Neural progenitor cell (in vitro differentiated cells): ENCODE measurements around the gene DCUN1D3. TPM values are rescaled to one million over a fixed set of nuclear protein-coding genes. Genes with fewer than 3 reads are reported as not detected.
"Not testable (repeated sequence)": the region's sequence is repeated elsewhere in the genome, so short reads cannot be mapped to it uniquely, and the experiment has no call there.

Experiments
- DNase-seq: peaks from one replicate; pipeline ENCODE4 v3.0.0-alpha.2; 2016; ENCODE audit warnings: low spot score
- H2AFZ ChIP-seq: fragments of 200-600 bp; sonication (generic); replicated peaks from 2 replicates; pipeline ENCODE4 v1.6.1; 2016; ENCODE audit warnings: antibody characterized with exemption
- H3F3A ChIP-seq: fragments of 200-600 bp; sonication (generic); 2 replicates; pipeline ENCODE4 v1.6.1; 2016; ENCODE audit warnings: antibody characterized with exemption, low read depth
- H3K27ac ChIP-seq: fragments of 200-600 bp; sonication (generic); 2 replicates; pipeline ENCODE4 v1.5.1; 2016; ENCODE audit warnings: mild to moderate bottlenecking
- H3K27me3 ChIP-seq: fragments of 200-600 bp; sonication (generic); 2 replicates; pipeline ENCODE4 v1.6.1; 2016; ENCODE audit warnings: mild to moderate bottlenecking, moderate library complexity
- H3K36me3 ChIP-seq: fragments of 200-600 bp; sonication (generic); 2 replicates; pipeline ENCODE4 v1.5.1; 2016
- H3K4me1 ChIP-seq: fragments of 200-600 bp; sonication (generic); 2 replicates; pipeline ENCODE4 v1.6.1; 2016; ENCODE audit warnings: mixed run types
- H3K4me2 ChIP-seq: fragments of 200-600 bp; sonication (generic); 2 replicates; pipeline ENCODE4 v1.6.1; 2016
- H3K4me3 ChIP-seq: fragments of 200-600 bp; sonication (generic); 2 replicates; pipeline ENCODE4 v1.5.1; 2016
- H3K79me2 ChIP-seq: fragments of 200-600 bp; sonication (generic); 2 replicates; pipeline ENCODE4 v1.6.1; 2016; ENCODE audit warnings: low read depth
- H3K9ac ChIP-seq: fragments of 200-600 bp; sonication (generic); 2 replicates; pipeline ENCODE4 v1.6.1; 2016
- H3K9me3 ChIP-seq: fragments of 200-600 bp; sonication (generic); 2 replicates; pipeline ENCODE4 v1.5.1; 2016; ENCODE audit warnings: low read depth
- H4K20me1 ChIP-seq: fragments of 200-600 bp; sonication (generic); 2 replicates; pipeline ENCODE4 v1.6.1; 2016; ENCODE audit warnings: low read depth
- H3K27ac Mint-ChIP-seq: 3 replicates; pipeline ENCODE4 v1.8.0; 2021; ENCODE audit warnings: mixed read lengths
- H3K27me3 Mint-ChIP-seq: 2 replicates; pipeline ENCODE4 v1.8.0; 2022; ENCODE audit warnings: low read depth, mild to moderate bottlenecking, inconsistent platforms, moderate library complexity, mixed read lengths; ENCODE audit not compliant: insufficient read depth
- H3K36me3 Mint-ChIP-seq: 3 replicates; pipeline ENCODE4 v1.8.0; 2021; ENCODE audit warnings: mixed read lengths
- H3K4me1 Mint-ChIP-seq: 3 replicates; pipeline ENCODE4 v1.8.0; 2021; ENCODE audit warnings: mixed read lengths
- H3K4me3 Mint-ChIP-seq: 3 replicates; pipeline ENCODE4 v1.8.0; 2021; ENCODE audit warnings: mild to moderate bottlenecking, moderate library complexity, mixed read lengths
- H3K9me3 Mint-ChIP-seq: 3 replicates; pipeline ENCODE4 v1.8.0; 2020; ENCODE audit warnings: mixed read lengths
- EZH2 ChIP-seq: fragments of 200-600 bp; sonication (generic); IDR thresholded peaks from 2 replicates; pipeline ENCODE4 v1.6.1; 2017; ENCODE audit warnings: antibody characterized with exemption, mild to moderate bottlenecking, moderate library complexity
- EZH2phosphoT487 ChIP-seq: fragments of 200-600 bp; sonication (generic); IDR thresholded peaks from 2 replicates; pipeline ENCODE4 v1.6.1; 2017; ENCODE audit warnings: antibody characterized with exemption
- total RNA-seq: library from RNA; depleted of rRNA; stranded (reverse); fragments of >200 nt; gene quantifications from 2 replicates; pipeline ENCODE4 v1.2.3, GENCODE V29; 2015; ENCODE audit warnings: low replicate concordance
- TF ChIP-seq, protein P1 (sequence below): fragments of 200-600 bp; sonication (generic); IDR thresholded peaks from 2 replicates; pipeline ENCODE4 v1.5.1; 2017; ENCODE audit warnings: antibody characterized with exemption, mild to moderate bottlenecking

The DCUN1D3 gene
- total RNA-seq, 1 donor from 2014 or later = 18.2 TPM

GRCh38 chr16:20931066-20931600 lies 31.0 kb upstream of the DCUN1D3 start:
- peaks cover 2% of the 10 kb centered on the region for H3K36me3 Mint-ChIP-seq
- no peaks in the 10 kb centered on the region for H3K36me3 ChIP-seq
- H3K27me3 Mint-ChIP-seq = peaks cover 2% of the 10 kb centered on the region
- no peaks in the 10 kb centered on the region for H3K9me3 ChIP-seq
- H4K20me1 ChIP-seq = no peaks in the 10 kb centered on the region
- H3K27ac Mint-ChIP-seq = peak overlapping the region; percentile 57
- H3K4me3 ChIP-seq = no peak overlapping the region
- H3K9me3 Mint-ChIP-seq = no peaks in the 10 kb centered on the region
- TF ChIP-seq, protein P1, sequence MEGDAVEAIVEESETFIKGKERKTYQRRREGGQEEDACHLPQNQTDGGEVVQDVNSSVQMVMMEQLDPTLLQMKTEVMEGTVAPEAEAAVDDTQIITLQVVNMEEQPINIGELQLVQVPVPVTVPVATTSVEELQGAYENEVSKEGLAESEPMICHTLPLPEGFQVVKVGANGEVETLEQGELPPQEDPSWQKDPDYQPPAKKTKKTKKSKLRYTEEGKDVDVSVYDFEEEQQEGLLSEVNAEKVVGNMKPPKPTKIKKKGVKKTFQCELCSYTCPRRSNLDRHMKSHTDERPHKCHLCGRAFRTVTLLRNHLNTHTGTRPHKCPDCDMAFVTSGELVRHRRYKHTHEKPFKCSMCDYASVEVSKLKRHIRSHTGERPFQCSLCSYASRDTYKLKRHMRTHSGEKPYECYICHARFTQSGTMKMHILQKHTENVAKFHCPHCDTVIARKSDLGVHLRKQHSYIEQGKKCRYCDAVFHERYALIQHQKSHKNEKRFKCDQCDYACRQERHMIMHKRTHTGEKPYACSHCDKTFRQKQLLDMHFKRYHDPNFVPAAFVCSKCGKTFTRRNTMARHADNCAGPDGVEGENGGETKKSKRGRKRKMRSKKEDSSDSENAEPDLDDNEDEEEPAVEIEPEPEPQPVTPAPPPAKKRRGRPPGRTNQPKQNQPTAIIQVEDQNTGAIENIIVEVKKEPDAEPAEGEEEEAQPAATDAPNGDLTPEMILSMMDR = no peak
- TF ChIP-seq EZH2 (no peak), EZH2phosphoT487 (no peak)
- no peak overlapping the region for H3K4me2 ChIP-seq
- H3K4me3 Mint-ChIP-seq = no peak overlapping the region
- no peak overlapping the region for H3K27ac ChIP-seq
- DNase-seq = no peak
- no peaks in the 10 kb centered on the region for H3K4me1 ChIP-seq
- no peaks in the 10 kb centered on the region for H3F3A ChIP-seq
- H2AFZ ChIP-seq = no peak overlapping the region
- H3K79me2 ChIP-seq = no peaks in the 10 kb centered on the region
- no peak overlapping the region for H3K9ac ChIP-seq
- no peaks in the 10 kb centered on the region for H3K27me3 ChIP-seq
- H3K4me1 Mint-ChIP-seq = peaks cover 6% of the 10 kb centered on the region

GRCh38 chr16:20930365-20930690 lies 30.2 kb upstream of the DCUN1D3 start:
- Mint-ChIP-seq H3K36me3 (peaks cover 5% of the 10 kb centered on the region), H3K9me3 (no peaks in the 10 kb centered on the region)

DNA sequence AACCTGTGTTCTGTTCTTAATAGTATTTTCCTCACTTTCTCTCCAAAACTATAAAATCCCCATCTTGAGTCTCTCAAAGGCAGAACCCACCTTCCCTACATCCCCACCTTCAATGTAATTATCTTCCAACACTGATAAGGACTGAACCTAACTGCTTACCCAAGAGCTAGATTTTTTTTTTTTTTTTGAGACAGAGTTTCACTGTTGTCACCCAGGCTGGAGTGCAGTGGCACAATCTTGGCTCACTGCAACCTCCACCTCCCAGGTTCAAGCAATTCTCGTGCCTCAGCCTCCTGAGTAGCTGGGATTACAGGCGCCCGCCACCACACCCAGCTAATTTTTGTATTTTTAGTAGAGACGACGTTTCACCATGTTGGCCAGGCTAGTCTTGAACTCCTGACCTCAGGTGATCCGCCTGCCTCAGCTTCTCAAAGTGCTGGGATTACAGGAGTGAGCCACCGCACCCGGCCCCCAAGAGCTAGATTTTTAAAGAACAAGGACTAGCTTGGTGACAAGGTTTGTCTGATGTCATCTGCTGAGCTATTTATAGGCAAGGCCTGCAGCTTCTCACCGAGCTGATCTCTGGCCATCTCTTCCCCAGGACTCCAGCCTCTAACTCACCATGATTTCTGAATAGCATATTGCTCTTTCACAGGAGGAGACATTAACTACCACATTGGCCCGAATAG lies 29.7 kb upstream of the DCUN1D3 start:
- H3F3A ChIP-seq, H3K4me3 ChIP-seq, H3K4me3 Mint-ChIP-seq, DNase-seq, H3K27me3 Mint-ChIP-seq, H3K9ac ChIP-seq, H4K20me1 ChIP-seq, H3K9me3 Mint-ChIP-seq, H2AFZ ChIP-seq, H3K36me3 ChIP-seq, H3K79me2 ChIP-seq, H3K27me3 ChIP-seq, H3K4me1 Mint-ChIP-seq, H3K4me1 ChIP-seq, H3K36me3 Mint-ChIP-seq, H3K9me3 ChIP-seq, H3K27ac ChIP-seq, H3K4me2 ChIP-seq: not testable (repeated sequence)
- peak overlapping the region; percentile 39 for H3K27ac Mint-ChIP-seq

More at GRCh38 chr16:20930365-20930690, 30.2 kb upstream of the DCUN1D3 start:
- Histone ChIP-seq H3F3A (no peaks in the 10 kb centered on the region), H3K4me1 (no peaks in the 10 kb centered on the region), H3K36me3 (no peaks in the 10 kb centered on the region), H3K79me2 (no peaks in the 10 kb centered on the region), H4K20me1 (no peaks in the 10 kb centered on the region), H3K4me2 (no peak overlapping the region), H3K9me3 (no peaks in the 10 kb centered on the region), H3K4me3 (no peak overlapping the region), H3K9ac (no peak overlapping the region), H2AFZ (no peak overlapping the region), H3K27ac (no peak overlapping the region), H3K27me3 (no peaks in the 10 kb centered on the region)
- no peak for DNase-seq
- peak overlapping the region; percentile 39 for H3K27ac Mint-ChIP-seq
- TF ChIP-seq, protein P1 = no peak
- TF ChIP-seq EZH2phosphoT487 (no peak), EZH2 (no peak)
- peaks cover 6% of the 10 kb centered on the region for H3K4me1 Mint-ChIP-seq
- H3K4me3 Mint-ChIP-seq = no peak overlapping the region
- H3K27me3 Mint-ChIP-seq = peaks cover 2% of the 10 kb centered on the region

DNA sequence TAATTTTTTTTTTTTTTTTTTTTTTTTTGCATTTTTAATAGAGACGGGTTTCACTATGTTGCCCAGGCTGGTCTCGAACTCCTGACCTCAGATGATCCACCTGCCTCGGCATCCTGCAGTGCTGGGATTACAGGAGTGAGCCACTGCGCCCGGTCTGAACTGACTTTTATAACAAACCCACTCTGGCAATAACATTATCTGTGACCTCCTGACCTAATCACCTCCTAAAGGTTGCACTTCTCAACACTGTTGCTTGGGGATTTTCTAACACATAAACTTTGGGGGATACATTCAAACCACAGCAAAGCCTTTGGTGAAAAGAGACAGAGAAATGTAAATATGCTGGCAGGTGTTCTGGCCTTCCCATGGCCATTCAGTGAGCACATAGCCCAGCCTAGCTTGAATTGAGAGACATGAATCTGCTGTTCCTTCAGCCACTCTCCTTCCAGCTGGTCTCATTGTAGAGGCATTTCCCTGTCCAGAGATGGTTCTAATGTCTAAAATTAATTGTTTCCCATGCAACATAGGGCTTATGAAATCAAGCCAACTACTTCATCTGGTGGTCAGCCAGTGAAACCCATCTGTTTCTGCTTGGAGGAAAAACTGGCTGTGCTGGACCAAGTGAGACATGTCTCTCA lies 28.7 kb upstream of the DCUN1D3 start:
- H3K27me3 Mint-ChIP-seq = peaks cover 2% of the 10 kb centered on the region
- Histone ChIP-seq H3K9me3 (no peaks in the 10 kb centered on the region), H3K79me2 (no peaks in the 10 kb centered on the region), H3K4me3 (no peak overlapping the region), H3K27ac (no peak overlapping the region), H3K4me1 (no peaks in the 10 kb centered on the region), H4K20me1 (no peaks in the 10 kb centered on the region), H3F3A (no peaks in the 10 kb centered on the region), H3K36me3 (no peaks in the 10 kb centered on the region), H3K9ac (no peak overlapping the region), H3K4me2 (no peak overlapping the region), H3K27me3 (no peaks in the 10 kb centered on the region), H2AFZ (no peak overlapping the region)
- DNase-seq = no peak
- TF ChIP-seq, protein P1 = no peak
- no peak for TF ChIP-seq EZH2
- no peak for TF ChIP-seq EZH2phosphoT487
- H3K27ac Mint-ChIP-seq = no peak overlapping the region
- H3K9me3 Mint-ChIP-seq = no peaks in the 10 kb centered on the region
- peaks cover 5% of the 10 kb centered on the region for H3K36me3 Mint-ChIP-seq
- H3K4me3 Mint-ChIP-seq = no peak overlapping the region
- peaks cover 6% of the 10 kb centered on the region for H3K4me1 Mint-ChIP-seq
